Stimulated activated CD8-positive, alpha-beta memory T cell treated with anti-CD3 and anti-CD28 coated beads, Interleukin-4, amount 100 ng/mL, for 4 hours (primary cell): ENCODE measurements around the gene MZF1.

Experiments used
- DNase-seq, 2 donors: peaks; one replicate each; pipeline ENCODE4 v3.0.0-alpha.2; 2020; ENCODE audit warnings: low read depth in 2 of 2, low spot score in 1 of 2

Gene MZF1

DNA sequence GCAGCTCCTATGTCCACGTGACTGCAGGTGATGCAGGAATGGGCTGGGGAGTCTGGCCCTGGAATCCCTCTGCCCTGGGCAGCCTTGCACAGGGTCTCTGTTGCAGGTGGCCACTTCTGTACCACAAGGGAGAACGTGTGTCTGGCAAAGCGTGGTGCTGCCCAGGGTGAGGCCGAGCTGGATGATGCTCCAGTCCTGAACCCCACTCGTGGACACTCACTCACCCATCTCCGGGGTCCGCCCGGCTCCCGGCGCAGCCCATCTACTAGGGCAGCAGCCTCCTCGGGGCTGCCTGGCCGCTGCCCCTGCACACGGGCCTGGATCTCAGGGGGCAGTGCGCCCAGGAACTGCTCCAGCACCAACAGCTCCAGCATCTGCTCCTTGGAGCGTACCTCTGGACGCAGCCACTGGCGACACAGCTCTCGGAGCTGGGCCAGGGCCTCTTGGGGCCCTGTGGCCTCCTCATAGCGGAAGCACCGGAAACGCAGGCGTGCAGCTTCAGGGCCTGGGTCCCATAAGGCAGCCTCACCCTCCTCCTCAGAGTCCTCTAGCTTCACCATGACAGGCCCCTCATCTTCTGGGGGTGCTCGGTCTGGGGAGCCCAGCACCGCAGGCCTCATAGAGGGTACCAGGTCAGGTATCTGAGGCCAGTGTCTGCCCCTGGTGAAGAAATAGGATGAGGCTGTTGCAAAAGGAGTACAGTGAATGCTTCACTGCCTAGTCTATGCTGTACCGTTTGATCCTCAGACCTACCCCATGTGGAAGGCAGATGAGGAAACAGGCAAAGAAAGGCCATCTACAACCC lies 2.2 kb downstream of the MZF1 start:
- DNase-seq: no peak

DNA sequence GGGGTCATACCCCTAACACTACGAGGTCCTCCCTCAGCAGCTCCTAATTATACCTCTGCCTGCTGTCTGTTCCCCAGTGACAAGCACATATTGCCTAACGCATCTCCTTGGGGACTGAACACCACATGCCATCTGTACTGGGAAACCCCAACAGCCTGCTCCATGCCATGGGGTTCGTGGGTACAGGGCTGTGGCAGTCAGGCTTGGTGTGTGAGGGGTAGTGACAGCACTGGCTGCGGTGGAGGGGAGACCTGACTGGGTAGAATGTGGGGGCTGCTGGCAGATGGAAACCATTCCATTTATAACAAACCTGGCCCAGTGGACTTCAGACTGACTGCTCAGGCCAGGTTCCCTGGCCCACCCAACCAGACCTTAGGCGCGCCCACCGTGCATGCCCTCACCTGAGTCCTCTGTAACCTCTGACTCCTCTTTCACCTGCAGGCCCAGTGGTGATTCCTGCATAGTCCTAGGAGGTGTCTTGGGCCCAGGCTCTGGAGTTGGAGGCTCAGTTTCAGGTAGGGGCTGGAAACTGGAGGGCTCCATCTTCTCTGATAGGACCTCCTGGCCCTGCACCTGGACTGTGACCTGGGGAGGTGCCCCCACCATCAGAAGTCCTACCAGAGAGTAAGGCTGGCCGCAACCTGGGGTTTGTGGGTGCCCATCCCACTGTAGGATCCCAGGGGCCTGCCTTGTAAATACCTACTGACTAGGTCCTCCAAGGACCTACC lies 3.0 kb downstream of the MZF1 start:
- no peak for DNase-seq

DNA sequence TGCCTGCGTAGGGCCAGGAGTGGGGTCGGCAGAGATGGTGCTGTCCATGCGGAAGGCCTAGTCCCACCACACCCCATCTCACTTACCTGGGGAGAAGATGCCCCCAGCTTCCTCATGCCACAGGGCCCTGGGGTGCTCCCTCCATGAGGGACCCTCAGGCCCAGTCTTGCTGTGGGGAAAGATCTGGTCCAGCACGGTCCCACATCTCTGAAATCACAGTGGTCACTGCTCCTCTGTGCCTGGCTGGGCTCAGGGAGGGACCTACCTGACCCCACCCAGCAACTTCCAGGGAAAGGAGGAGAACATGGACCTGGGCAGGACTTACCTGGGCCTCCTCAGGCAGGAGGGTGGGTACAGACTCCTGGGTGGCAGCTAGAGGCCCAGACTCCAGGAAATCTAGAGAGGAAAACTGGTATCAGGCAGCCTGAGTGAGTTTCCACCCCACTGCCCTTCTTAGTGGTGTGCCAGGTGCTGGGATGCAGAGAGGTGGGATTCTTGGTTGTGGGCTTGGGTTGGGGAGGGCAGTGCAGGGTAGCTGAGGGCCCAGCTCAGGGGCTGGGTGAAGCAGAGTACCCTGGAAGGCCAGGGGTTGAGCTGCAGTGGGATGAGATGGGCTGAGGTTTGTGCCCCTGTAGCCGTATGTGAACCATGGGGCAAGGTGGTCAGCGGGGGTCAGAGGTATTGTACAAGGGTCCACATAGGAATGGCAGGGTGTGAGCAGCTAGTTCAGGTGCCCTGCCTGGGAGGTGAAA lies 3.8 kb downstream of the MZF1 start:
- DNase-seq: no peak

DNA sequence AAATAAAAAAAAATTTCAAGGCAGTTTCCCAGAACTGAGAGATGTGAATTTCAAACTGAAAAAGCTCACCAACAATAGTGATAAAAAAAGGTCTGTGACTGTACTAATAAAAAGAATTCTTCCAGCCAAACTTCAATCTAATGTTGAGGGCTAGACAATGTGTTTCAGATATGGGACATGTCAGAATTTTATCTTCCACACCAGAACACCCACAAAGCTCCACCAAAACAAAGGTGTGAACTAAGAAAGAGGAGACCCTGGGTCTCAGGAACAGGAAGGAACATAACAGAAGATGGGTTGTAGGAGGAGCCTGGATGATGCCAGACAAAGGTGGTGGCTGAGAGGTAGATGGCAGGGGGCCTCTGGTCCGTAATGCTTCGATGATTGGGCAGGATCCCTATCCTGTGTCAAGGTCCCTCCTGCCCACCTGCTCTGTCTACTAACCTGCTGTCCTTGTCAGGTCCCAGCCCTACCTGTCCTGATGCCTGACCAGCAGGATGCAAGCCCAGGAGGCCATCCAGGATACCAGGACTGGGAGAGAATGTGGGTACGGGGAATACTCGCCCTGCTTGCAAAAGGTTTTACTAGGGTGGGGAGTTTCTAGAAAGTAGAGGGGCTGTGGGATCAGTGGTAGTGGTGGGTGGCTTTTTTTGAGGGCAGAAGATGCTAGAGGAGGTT lies 4.5 kb downstream of the MZF1 start:
- DNase-seq: no peak

DNA sequence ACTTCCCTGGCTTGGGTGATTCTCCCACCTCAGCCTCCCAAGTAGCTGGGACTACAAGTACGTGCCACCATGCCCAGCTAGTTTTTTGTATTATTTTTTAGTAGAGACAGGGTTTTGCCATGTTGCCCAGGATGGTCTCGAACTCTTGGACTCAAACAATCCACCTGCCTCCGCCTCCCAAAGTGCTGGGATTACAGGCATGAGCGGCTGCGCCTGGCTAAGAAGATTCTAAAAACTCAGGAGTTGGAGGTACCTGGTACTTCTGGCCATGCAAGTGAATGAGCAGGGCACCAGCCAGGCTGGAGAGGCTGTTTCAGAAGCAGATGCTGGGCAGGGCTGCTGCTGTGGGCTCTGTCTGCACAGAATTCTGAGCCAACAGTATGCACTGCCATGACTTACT lies 6.1 kb downstream of the MZF1 start:
- no peak for DNase-seq

DNA sequence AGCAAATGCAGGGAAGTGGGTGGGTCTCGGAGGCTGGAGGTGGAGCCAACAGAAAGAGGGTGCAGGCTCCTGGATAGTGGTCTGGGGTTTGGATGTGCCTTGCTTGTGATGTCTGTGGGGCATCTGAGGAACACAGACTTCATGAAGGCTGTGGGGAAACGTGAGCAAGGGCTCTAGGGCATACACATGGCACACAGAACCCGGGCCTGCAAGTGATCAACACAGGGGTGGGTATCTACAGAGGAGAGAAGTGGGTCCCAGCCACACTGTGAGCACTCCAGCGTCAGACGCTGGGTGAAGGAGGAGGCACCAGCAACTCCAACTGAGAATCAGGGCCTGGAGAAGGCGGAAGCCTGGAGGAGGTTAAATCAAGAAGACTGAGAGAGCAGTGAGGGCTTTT lies 9.3 kb downstream of the MZF1 start:
- DNase-seq: no peak

DNA sequence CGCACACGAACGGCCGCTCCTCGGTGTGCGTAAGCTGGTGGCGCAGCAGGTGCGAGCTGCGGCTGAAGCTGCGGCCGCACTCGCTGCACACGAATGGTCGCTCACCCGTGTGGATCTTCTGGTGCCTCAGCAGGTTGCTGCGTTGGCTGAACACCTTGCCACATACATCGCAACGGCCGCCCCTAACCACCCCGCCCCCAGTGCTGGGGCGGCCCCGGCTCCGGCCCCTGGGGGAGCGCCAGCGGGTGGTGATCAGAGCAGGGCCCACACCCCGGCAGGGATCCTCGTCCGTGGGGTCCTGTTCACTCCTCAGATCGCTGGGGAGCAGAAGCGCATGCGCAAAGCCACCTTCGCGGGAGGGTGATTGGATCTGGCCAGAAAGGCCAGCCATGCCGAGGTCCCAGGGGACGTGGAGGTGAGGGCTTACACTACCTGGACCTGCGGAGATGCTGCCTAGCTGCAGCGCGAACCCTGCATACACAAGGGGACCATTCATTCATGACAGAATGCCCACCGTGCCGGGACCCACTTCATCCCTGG lies 10.0 kb downstream of the MZF1 start:
- no peak for DNase-seq

DNA sequence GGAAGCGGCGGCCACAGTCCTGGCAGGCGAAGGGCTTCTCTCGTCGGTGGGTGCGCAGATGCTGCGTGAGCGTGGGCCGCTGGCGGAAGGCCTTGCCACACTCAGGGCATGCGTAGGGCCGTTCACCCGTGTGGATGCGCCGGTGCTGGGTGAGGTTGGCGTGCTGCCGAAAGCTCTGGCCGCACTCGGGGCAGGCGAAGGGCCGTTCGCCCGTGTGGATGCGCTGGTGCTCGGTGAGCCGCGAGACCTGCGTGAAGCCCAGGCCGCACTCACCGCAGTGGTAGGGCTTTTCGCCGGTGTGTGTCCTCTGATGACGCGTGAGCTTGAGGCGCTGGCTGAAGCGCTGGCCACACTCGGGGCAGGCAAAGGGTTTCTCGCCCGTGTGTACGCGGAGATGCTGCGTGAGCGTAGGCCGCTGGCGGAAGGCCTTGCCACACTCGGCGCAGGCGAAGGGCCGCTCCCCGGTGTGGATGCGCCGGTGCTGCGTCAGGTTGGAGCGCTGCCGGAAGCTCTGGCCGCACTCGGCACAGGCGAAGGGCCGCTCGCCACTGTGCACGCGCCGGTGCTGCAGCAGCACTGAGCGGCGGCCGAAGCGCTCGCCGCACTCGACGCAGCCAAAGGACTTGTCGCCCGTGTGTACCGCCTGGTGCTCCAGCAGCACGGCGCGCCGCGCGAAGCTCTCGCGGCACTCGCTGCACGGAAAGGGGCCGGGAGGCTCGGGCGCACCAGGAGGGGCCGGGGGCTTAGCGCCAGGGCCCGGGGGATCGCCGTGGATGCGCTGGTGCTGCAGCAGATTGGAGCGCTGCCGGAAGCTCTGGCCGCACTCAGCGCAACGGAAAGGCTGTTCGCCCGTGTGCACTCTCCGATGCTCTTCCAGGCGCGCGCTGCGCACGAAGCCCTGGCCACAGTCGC lies 10.8 kb downstream of the MZF1 start:
- no peak for DNase-seq

DNA sequence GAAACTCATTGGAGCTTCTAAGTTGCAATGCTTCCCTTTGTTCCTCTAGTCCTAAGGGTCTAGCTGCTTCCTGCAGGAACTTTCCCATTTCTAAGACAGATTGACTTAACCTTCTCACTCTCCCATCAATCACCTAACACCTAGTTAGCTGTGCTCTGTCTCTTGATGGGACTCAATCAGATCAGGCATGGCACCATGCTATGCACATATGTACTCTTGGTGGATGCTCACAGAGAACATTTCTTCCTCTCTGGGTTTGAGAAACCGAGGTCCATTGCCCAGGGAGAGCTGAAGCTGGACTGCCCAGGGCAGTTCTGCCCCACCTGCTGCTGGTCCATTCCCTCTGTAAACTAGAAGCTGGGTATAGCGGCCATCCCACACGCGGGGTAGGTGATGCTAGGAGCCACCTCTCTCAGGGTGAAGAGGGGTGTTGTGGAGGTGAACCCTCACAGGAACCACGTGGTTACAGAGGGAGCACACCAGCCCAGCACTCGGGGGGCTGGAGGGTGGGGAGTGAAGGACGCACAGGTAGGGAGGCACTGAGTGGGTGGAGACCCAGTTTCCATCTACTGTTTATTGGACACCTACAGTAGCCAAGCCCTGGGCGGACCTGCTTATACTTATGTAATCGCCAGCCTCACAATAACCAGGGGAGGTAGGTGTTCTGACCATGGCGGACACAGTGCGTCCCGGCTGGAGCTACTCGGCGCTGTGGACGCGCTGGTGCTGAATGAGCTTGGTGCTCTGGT lies 11.6 kb downstream of the MZF1 start:
- DNase-seq: no peak

DNA sequence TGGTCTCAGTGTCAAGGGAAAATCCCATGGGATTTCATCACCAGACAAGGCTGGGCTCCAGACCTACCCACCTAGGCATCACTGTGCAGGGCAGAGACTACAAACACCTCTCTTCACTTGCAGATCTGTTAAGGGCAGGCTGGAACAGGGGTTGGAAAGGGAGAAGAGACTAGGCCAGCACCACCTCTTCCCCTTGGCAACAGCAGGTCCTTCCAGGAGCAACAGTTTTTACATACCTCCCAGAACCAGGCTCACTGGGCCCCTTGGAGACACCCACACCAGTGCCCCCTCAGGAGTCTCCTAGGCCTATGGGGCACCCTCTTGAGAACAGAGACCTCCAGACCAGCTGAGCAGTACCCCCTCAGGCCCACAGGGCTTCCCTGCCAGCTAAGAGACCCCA lies 12.2 kb downstream of the MZF1 start:
- DNase-seq: no peak

DNA sequence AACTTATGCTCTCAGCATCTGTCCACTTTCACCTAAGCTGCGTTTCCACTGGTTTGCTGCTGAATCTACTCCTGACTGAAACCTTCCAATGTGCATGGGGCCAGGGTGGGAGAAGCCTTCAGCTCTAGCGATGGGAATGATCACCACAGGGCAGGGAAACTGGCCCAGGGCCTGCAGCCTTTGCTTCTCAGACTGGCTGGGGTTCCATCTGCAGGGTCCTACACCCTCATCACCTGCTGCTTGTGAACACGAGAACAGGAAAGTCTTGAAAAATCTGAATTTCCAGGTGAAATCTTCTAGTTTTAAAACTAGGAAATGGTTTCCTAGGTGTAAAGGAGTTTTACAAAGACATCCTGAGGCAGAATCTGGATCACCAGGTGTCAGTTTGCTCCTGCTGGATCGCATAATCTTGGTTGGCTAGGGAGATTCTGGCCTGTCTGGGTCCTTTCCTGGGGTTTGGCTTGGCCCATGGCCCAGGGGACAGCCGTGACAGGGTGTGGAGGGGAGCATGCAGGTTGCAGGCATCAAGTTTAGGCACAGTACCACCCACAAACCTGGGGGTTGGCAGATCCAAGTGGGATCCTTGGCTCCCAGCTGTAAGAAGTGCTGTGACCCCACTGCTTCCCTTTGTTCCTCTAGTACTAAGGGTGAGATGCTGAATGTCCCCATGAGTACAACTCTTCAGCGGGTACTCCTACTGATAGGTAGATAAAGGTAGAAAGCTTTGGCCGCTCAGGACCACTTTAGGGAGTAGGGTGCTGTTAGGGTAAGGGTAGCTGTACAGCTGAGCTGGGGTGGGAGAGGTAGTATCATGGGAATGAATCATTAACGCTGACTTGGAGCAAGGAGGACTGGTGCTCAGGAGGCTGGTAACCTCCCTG lies 12.9 kb downstream of the MZF1 start:
- DNase-seq: no peak

DNA sequence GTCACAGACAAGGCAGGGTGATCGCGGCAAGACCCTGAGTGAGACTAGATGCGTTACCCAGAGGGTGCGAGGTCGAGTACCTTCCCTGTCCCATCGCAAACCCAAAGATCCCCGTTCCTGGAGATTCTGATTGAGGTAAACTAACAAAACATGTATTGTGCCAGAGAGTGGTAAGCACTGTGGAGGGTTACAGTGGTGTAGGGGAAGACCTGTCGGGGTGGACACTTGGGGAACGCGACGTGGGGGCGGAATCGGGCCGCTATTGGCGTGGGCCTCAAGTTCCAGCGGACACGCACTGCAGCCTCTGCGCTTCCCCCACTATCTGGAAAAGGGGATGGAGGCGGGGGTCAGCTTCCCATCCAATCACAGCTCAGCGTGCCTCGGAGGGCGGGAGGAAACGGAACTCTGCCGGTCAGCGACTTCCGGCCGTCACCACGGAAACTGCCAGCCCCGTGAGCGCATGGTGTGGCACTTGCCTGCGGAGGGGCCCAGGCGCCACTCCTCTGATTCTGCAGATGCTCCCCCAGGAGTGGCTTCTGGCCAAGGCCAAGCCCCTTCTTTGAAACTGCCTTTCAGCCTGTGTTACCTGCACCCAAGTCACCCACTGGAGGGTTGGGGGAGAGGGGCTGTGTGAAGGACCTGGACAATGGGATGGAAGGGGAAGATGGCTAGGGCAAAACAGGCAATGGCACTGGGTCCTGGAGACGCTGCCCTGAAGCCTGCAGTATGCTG lies 13.7 kb downstream of the MZF1 start:
- peak in 1 of 2 donors; percentile 49 for DNase-seq

DNA sequence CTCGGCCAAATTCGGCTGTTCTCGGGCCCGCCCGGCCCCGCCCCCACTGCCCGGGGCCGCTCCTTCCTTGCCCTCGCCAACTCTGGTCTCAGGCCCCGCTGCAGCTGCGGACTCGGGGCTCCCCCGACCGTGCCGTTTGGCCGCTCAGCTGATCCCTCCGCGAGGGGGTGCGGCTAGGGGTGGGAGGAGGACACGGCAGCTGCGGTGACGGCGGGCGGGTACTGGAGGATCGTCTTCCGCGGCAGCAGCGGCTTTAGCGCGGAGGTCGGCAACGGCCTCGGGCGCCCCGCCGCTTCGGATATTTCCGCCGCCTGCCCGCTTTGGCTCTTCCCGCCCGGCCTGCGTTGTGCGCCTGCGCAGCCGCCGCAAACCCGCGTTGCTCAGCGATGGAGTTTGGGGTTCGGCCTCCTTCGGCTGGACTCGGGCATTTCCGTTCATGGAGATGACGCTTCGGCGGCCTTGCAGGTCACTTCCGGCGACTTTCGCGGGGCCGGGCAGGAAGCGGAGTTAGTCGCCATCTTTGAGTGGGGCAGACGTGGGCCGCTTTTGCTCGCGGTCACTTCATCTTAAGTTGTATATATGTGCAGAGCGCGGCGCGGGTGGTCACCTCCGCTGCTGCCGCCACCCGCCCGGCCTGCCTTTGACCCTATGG lies 14.4 kb downstream of the MZF1 start:
- DNase-seq: peak; percentile 96 to 98

DNA sequence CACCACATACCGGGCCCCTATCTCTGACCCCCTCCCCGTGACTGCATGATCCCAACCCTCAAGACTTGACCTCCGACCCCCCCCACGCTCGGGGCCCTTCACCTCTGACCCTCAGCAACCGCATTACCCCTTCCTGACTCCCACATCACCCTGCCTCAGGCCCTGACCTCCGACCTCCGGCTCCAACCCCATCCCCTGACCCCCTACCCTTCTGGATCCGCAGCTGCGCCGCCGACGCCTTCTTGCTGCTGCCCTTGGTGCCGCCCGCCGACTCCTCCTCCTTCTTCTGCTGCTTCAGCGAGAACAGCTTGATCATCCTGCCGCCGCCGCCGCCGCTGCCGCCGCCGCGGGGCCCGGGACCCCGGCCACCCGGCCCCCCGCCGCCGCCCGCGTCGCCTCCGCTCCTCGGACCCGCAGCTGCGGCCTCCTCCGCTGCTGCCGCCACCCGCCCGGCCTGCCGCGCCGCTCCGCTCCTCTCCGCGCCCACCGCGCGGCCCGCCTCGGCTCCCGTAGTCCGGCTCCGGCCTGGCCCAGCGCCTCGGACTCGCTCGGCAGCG lies 15.0 kb downstream of the MZF1 start, which contains the start of gene UBE2M:
TSS of gene UBE2M (minus strand) at position 546 of the 557 bp plus-strand sequence. CDS start at position 316, 230 bp downstream.
- DNase-seq: no peak

DNA sequence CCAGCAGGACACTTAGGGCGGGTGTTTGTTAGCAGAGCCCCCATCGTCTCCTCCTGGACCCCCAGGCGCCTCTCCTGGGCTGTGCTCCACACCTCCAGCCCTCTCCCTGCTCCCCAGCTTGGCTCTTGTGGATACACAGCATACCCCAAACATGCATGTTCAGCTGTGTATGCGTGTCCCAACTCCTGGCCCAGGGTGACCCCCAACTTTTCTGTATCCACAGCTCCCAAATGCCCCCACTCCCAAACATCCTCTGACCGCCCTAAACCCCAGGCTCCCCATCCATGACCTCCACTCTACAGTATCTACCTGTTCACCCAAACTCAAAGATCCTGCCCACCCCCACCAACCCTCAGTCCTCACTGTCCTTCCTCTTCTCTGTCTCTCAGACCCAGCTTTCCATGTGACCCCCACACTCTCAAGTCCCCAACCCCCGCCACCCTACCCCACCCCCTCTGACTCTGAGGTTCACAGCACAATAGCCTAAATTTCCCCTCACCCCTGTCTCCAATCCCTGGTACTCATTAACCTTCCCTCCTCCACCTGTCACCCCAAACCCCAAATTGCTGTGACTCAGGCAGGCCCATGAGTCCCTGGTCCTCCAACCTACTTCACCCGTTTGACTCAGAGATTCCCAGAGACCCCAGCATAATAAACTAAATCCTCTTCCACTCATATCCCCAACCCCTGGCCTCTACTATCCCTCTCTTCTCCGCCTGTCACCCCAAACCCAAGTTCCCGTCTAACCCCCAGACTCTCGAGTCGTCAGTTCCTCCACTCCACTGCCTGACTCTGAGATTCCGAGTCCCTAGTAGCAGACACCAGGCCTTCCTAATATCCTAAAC lies 15.7 kb downstream of the MZF1 start:
- DNase-seq: no peak
